Neural cell (in vitro differentiated cells): ENCODE results near the gene KCNJ3. TPM values are rescaled to one million over a fixed set of nuclear protein-coding genes. Genes with fewer than 3 reads are reported as not detected.

Experiments
- H2AFZ ChIP-seq: fragments of 200-600, 300-800 bp; sonication (generic), shearing (Covaris generic); 2 replicates; pipeline ENCODE4 v1.6.0; 2014; ENCODE audit warnings: low read depth, mild to moderate bottlenecking, antibody characterized with exemption, low read length, moderate library complexity
- H3F3A ChIP-seq: fragments of 200-600 bp; shearing (Covaris generic); 2 replicates; pipeline ENCODE4 v1.6.1; 2016; ENCODE audit warnings: mild to moderate bottlenecking, moderate library complexity, mixed read lengths, antibody characterized with exemption, low read length; ENCODE audit not compliant: insufficient read depth, poor library complexity, severe bottlenecking
- H3K27ac ChIP-seq: fragments of 200-600, 300-800 bp; sonication (generic), shearing (Covaris generic); 2 replicates; pipeline ENCODE4 v1.5.1; 2014; ENCODE audit warnings: mild to moderate bottlenecking, low read length, moderate library complexity
- H3K27me3 ChIP-seq: fragments of 300-800, 200-600 bp; sonication (generic), shearing (Covaris generic); 2 replicates; pipeline ENCODE4 v1.6.0; 2014; ENCODE audit warnings: mild to moderate bottlenecking, low read depth, low read length, moderate library complexity; ENCODE audit not compliant: insufficient read depth
- H3K36me3 ChIP-seq: fragments of 300-800, 200-600 bp; sonication (generic), shearing (Covaris generic); 2 replicates; pipeline ENCODE4 v1.5.1; 2014; ENCODE audit warnings: mild to moderate bottlenecking, antibody characterized with exemption, low read length, moderate library complexity; ENCODE audit not compliant: insufficient read depth
- H3K4me2 ChIP-seq: fragments of 300-800, 200-600 bp; sonication (generic), shearing (Covaris generic); 2 replicates; pipeline ENCODE4 v1.6.0; 2014; ENCODE audit warnings: mild to moderate bottlenecking, low read length
- H3K4me3 ChIP-seq: fragments of 300-800, 200-600 bp; sonication (generic), shearing (Covaris generic); 2 replicates; pipeline ENCODE4 v1.5.1; 2014; ENCODE audit warnings: mild to moderate bottlenecking, low read length, moderate library complexity
- H3K79me2 ChIP-seq: fragments of 200-600 bp; shearing (Covaris generic); replicated peaks from 2 replicates; pipeline ENCODE4 v1.6.0; 2014; ENCODE audit warnings: mild to moderate bottlenecking, low read length, moderate library complexity; ENCODE audit not compliant: insufficient read depth
- H3K9ac ChIP-seq: fragments of 300-800, 200-600 bp; sonication (generic), shearing (Covaris generic); 2 replicates; pipeline ENCODE4 v1.6.1; 2016; ENCODE audit warnings: mild to moderate bottlenecking, low read length, mixed read lengths
- H3K9me2 ChIP-seq: fragments of 200-600 bp; shearing (Covaris generic); 2 replicates; pipeline ENCODE4 v1.6.1; 2016; ENCODE audit warnings: mild to moderate bottlenecking, low read length, mixed read lengths; ENCODE audit not compliant: insufficient read depth
- H3K9me3 ChIP-seq: fragments of 200-600, 300-800 bp; sonication (generic), shearing (Covaris generic); 2 replicates; pipeline ENCODE4 v1.6.1; 2016; ENCODE audit warnings: mild to moderate bottlenecking, mixed run types, low read length, moderate library complexity, mixed read lengths
- H4K20me1 ChIP-seq: fragments of 200-600 bp; shearing (Covaris generic); 2 replicates; pipeline ENCODE4 v1.6.1; 2016; ENCODE audit warnings: mild to moderate bottlenecking, mixed run types; ENCODE audit not compliant: insufficient read depth
- CTCF ChIP-seq: fragments of 450-650 bp; IDR thresholded peaks from 2 replicates; pipeline ENCODE4 v1.5.1; 2014; ENCODE audit warnings: antibody characterized with exemption, mild to moderate bottlenecking, moderate library complexity; ENCODE audit not compliant: poor library complexity, severe bottlenecking
- EP300 ChIP-seq: fragments of 450-650 bp; conservative IDR thresholded peaks from 2 replicates; pipeline ENCODE4 v1.6.1; 2014; ENCODE audit warnings: antibody characterized with exemption, mild to moderate bottlenecking, moderate library complexity; ENCODE audit not compliant: poor library complexity, severe bottlenecking
- EZH2 ChIP-seq: fragments of 200-600, 300-800 bp; shearing (Covaris generic), sonication (generic); IDR thresholded peaks from 2 replicates; pipeline ENCODE4 v1.6.1; 2014; ENCODE audit warnings: antibody characterized with exemption, low read length, borderline replicate concordance, mild to moderate bottlenecking; ENCODE audit not compliant: insufficient read depth, poor library complexity, severe bottlenecking
- MXI1 ChIP-seq: fragments of 450-650 bp; conservative IDR thresholded peaks from 2 replicates; pipeline ENCODE4 v1.6.1; 2014; ENCODE audit warnings: antibody characterized with exemption, mild to moderate bottlenecking; ENCODE audit not compliant: poor library complexity, severe bottlenecking
- POLR2AphosphoS5 ChIP-seq: IDR thresholded peaks from 2 replicates; pipeline ENCODE4 v1.6.1; 2012
- RAD21 ChIP-seq: fragments of 450-650 bp; conservative IDR thresholded peaks from 2 replicates; pipeline ENCODE4 v1.6.1; 2014; ENCODE audit warnings: antibody characterized with exemption, mild to moderate bottlenecking, moderate library complexity
- REST ChIP-seq: IDR thresholded peaks from 2 replicates; pipeline ENCODE4 v1.6.1; 2012; ENCODE audit warnings: borderline replicate concordance
- SMC3 ChIP-seq: fragments of 450-650 bp; conservative IDR thresholded peaks from 2 replicates; pipeline ENCODE4 v1.6.1; 2014; ENCODE audit warnings: antibody characterized with exemption, mild to moderate bottlenecking, moderate library complexity; ENCODE audit not compliant: poor library complexity
- TAF1 ChIP-seq: IDR thresholded peaks from 2 replicates; pipeline ENCODE4 v1.6.1; 2012; ENCODE audit warnings: low read depth
- polyA plus RNA-seq: library from polyadenylated mRNA; depleted of rRNA; stranded (reverse); fragments of >200 nt; gene quantifications from 2 replicates; pipeline ENCODE4 v1.2.3, GENCODE V29; 2014

The KCNJ3 gene
- polyA plus RNA-seq, 1 donor from 2014 or later = 0.68 TPM

- TF ChIP-seq REST = no peak
Measured at GRCh38 chr2:154886316-154886715, 187.8 kb downstream of the KCNJ3 start (continued).

DNA sequence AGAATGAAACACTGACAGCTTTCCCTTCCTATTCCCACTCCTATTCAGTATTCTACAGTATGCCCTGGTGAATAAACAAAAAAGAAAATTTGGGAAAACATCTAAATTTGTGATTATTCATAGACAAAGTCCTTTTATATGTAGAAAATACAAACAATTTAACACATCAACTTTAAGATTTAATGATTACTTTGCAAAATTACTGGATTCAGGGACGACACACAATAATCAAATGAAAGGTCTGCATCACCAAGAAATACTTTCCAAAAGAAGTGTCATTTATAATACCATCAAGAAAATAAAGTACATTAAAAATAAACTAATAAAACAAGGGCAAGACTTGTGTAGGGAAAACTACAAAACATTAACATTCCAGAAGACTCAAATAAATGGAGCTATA lies 199.8 kb downstream of the KCNJ3 start:
- Histone ChIP-seq H3K27me3 (no peaks in the 10 kb centered on the region), H3K9me3 (no peaks in the 10 kb centered on the region), H3K36me3 (no peaks in the 10 kb centered on the region)

More for the DNA sequence above, 199.8 kb downstream of the KCNJ3 start:
- H3K4me3 ChIP-seq = no peak overlapping the region
- H3K4me2 ChIP-seq = no peak overlapping the region
- H3K27ac ChIP-seq = no peak overlapping the region
- no peaks in the 10 kb centered on the region for H4K20me1 ChIP-seq
- no peak overlapping the region for H3K9ac ChIP-seq
- no peaks in the 10 kb centered on the region for H3F3A ChIP-seq
- H3K79me2 ChIP-seq = no peaks in the 10 kb centered on the region
- H3K9me2 ChIP-seq = no peaks in the 10 kb centered on the region
- no peak overlapping the region for H2AFZ ChIP-seq
- TF ChIP-seq EP300 = no peak
- no peak for TF ChIP-seq MXI1
- no peak for TF ChIP-seq POLR2AphosphoS5
- TF ChIP-seq CTCF = no peak
- TF ChIP-seq SMC3 = no peak
- no peak for TF ChIP-seq EZH2
- TF ChIP-seq REST = no peak
- TF ChIP-seq TAF1 = no peak
- no peak for TF ChIP-seq RAD21
